Activated CD4-positive, CD25-positive, alpha-beta regulatory T cell treated with anti-CD3 and anti-CD28 coated beads, Interleukin-2, amount 50 U/mL, for 16 hours (primary cell): ENCODE data around the gene HOXB13.

ENCODE experiments used
- DNase-seq: peaks from one replicate; pipeline ENCODE4 v3.0.0-alpha.2; 2020; ENCODE audit warnings: low read depth, low spot score

HOXB13 gene

DNA sequence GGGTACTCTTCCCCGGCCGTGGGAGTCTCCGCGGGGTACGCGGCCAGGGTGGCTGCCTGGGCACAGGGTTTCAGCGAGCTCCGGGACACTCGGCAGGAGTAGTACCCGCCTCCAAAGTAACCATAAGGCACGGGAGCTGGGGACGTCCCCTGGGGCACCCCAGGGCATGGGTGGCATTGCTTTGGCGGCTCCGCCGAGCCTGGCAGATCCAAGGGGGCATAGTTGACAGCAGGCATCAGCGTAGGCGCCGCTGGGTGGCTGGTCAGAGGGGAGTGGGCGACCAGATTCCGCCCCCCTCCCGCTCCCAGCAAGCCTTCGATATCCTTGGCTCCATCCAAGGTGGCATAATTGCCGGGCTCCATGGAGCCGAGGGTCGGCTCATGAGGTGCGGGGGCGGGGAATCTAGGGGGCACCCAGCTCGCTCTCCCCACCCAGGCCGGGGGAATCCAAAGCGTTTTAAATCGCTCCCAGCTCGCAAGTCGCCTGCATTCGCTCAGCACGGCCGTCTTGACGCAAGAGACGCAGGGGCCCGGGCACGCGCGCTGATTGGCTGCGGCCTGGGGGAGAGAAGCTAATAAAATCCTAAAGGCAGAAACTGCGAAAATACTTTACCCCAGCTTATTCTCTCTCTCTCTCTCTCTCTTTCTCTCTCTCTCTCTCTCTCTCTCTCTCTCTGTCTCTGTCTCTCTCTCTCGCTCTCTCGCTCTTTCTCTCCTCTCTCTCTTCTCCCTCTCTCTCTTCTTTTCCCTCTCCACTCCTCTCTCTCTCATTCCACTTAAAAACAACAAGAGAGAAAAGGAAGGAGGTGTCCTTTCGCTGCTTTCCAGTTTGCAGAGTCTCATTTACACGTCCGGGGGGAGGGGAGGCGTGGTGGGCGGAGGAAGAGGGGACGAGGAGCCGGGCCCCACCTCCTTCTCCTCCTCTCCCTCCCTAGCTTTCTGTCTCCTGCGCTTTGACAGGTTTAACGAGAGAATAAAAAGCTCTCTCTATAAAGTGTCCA is at the start of gene HOXB13:
HOXB13 (minus strand) TSS at position 519 of the 1,000 bp plus-strand sequence; CDS start at position 362, 157 bp downstream.
- no peak for DNase-seq

DNA sequence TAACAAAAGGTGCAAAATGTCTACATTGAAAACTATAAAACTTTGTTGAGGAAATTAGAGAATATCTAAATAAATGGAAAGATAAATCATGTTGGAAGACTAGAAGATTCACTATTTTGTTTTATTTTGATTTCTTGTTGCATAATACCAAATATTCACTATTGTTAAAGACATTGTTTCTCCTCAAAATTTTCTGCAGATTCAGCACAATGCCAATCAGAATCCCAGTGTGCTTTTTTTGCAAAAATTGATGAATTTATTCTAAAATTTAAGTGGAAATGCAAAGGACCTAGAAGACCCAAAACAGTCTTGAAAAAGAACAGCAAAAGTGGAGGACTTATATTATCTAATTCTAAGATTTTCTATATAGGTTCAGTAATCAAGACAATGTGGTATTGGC is 48.1 kb upstream of the HOXB13 start:
- no peak for DNase-seq

DNA sequence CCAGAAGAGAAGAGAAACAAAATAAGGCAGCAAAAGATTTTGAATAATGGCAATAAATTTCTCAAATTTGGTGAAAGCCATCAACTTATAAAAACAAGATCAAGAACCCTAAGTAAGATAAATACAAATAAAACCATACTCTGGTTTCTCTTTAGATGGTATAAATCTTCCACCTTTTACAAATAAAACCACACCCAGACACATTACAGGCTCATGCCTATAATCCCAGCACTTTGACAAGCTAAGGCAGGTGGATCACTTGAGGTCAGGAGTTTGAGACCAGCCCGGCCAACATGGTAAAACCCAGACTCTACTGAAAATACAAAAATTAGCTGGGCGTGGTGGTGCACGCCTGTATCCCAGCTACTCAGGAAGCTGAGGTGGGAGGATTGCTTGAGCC is 44.7 kb upstream of the HOXB13 start:
- no peak for DNase-seq

DNA sequence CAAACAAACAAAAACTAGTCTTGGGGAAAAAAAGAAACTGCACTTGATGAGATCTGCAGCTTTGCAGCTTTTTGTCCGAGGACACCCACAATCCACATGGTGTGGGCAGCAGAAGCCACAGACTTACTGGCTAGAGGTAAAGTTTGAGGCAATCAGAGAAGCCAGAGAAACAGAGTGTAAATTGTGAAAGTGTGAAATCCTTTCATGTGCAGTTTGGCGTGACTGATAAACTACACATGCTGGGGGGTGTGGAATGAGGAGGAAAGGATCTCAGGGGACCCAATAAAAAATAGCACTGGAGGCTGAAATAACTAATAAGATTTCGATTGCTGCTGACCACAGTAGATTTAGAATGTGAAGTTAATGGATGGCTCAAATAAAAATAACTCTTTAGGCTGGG is 42.4 kb upstream of the HOXB13 start:
- DNase-seq: no peak

DNA sequence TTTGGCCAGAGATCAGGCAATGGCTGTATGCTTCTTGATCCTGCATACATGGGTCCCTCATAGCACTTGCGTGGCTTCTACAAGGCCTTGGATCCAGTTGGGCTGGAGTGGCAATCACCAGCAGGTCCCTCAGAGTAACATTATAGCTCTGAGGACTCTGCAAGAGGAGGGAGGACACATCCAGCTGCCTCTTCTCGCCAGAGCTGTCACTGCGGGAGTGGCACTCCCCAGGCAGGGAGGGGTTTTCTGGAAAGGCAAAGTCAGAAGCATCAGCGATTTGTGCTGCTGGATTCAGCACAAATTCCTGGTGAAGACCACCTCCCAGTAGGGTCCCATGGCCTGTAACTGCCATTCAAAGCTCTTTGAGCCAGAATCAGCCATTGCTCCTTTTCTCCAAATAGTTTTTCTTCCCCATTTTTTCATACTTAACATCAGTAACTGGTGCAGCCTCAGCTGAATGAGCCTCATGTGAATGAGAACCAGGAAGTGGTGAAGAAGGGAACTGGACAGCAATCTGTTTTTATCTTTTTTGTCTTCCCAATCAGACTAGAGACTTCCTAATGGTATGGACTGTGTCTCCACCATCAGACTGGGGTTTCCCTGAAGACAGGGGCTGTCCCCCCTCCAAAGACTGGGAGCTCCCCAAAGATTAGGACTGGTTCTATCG is 40.6 kb upstream of the HOXB13 start:
- DNase-seq: no peak

DNA sequence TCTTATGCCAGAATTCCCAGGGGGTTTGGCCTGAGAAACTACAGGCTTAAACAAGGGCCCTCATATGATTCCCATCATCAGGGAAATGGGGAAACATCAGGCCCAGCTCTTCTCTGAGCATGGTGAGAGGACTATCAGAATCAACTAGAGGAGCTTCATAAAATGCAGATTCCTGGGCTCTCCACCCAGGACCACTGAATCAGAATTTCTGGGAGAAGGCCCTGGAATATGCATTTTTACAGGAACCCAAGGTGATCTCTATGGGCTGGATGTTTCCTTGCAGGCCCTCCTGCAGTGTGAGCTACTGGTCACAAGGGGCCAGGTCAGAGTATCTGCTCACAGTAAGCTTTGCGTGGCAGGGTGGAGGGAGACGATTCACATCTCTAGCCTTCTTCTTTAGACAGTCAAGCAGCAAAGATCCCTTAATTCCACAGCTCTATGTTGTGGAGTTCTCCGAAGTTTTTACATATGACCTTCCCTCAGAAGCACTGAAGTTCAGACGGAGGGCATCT is 38.8 kb upstream of the HOXB13 start:
- no peak for DNase-seq

DNA sequence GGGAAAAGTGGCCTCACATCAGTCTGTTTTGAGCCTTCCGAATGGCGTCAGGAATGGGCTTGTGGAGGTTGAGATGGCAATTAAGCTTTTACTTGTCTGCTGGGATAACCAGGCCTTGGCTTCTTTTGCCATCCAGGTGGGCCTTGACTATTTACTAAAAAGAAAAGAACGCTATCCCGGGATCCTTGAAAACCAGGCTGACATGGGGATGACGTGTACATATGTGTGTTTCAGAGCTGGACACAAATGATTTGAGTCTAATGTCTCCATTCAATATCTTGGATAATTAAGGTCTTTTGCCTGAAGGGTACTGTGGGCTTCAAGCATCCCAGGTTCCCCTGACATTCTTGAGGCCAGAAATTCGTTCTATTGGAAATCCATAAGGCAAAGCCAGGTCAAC is 32.6 kb upstream of the HOXB13 start:
- DNase-seq: no peak

DNA sequence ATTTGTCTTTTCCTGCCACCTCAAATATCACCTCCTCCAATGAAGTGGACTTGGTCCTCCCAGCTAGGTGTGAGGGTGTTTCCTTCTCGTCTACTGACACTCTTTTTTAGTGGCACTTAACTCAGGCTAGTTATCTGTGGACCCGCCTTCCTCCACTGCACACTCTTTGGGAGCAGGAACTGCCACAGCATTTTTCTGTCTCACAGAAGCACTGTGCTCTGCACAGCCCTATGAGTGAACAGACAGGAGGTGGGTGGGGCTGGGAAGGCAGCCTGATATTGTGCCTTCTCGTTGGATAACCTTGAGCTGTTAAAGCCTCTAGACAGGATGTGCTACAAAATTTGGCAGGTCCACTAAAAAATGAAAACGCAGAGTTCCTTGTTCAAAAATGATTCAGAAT is 31.9 kb upstream of the HOXB13 start:
- DNase-seq: no peak

DNA sequence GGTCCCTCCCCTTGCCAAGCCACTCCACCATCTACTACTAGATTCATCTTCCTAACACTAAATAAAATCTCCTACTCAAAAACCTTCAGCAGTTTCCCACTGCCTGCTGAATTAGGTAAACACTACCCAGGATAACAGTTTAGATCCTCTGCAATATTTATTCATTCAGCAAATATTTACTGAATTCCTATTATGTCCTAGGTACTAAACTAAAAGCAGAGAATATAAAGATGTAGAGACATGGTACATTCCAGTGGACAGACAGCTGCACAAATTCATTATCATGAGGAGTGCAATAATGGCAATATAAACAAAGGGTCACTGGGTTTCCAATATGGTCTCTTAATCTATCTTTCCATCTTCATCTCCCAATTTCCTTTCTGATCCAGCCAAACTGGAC is 30.7 kb upstream of the HOXB13 start:
- DNase-seq: no peak

DNA sequence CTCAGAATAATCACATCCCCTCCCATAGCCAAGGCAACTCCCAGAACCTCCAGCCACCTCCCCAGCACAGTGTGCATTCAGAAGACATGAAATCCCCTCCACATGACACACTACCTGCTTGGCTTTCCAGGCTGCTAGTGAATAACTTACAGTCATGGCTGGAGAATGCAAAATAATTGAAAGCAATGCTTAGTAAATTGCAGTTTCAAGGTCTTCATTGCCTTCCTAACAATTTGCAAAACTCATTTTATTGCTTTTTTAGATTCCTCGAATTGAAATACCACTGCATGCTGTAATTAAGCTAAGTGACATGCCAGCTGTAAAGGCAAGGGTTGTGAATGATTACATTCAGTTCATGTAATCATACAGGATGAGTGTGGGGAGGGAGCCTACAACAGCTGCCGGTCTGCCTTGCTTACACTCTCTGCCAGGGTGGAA is 29.0 kb upstream of the HOXB13 start:
- DNase-seq: no peak

DNA sequence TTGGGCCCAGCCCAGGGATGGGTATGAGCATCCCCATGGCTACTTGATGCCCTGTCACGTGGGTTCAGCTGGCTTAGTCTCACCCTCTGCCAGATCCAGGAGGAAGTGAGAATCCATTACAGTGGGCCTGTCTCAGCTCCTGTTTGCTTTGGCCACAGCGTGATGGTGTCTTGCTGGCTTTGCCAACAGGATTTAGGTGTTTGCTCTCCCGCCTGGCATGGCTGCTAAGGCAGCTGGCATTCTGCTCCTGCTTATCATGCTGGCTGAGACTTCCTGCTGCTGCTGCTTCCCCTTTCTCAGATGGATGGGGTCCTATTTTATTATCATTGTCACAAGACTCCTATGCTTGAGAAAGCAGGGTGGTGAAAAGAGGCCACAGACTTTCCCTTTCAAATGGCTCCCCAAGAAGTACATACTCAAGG is 28.3 kb upstream of the HOXB13 start:
- DNase-seq: no peak

DNA sequence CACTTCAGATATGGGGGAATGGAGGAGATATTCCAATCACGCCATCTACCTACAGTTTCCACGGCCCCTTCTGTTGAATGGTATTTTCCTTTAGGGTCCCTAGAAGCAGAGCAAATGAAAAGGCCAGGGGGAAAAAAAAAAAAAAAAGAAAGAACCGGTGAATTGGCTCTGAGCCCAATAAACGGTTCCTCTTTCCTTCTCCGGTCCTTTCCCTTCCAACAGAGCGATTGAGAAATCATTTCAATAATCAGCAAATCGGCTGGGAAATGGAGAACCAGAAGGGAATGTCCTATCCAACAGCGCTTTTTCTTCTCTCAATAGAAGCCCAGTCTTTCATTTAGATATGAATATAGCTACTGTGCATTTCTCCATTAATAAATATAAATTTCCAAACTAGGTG is 26.8 kb upstream of the HOXB13 start:
- no peak for DNase-seq

DNA sequence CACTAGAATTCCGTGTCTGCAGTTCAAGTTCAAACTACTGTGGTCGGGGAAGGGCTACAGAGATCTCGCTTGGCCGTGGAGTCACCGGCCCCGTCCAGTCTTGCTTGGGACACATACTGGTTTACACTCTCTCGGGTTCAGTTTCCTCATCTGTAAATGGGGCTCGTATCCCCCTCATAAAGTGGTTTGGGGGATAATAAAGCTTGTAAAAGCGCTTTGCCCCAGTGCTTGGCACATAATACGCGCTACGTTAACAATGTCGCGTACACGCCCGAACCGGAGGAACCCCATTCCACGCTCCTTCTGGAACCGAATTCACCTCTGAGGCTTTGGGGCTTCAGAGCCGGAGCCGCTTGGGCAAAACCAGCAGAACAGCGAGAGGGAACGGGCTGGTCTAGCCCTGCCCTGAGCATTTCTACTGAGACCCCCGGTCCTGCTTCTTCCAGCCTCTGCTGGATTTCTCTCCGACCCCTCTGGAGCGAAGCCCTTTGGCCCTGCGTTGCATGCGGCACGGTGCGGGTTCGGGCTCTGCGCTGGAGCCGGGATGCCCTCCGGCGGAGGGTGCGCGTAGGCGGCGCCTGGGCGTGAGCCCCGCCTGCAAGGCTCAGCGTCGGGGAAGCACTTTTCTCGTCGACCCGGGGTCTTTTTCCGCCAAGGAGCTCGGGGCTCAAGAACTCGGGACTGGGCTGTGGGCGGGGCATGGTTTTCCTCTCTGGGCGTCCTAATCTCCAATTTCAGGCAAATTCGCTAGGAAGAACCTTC is 26.1 kb upstream of the HOXB13 start:
- DNase-seq: no peak

DNA sequence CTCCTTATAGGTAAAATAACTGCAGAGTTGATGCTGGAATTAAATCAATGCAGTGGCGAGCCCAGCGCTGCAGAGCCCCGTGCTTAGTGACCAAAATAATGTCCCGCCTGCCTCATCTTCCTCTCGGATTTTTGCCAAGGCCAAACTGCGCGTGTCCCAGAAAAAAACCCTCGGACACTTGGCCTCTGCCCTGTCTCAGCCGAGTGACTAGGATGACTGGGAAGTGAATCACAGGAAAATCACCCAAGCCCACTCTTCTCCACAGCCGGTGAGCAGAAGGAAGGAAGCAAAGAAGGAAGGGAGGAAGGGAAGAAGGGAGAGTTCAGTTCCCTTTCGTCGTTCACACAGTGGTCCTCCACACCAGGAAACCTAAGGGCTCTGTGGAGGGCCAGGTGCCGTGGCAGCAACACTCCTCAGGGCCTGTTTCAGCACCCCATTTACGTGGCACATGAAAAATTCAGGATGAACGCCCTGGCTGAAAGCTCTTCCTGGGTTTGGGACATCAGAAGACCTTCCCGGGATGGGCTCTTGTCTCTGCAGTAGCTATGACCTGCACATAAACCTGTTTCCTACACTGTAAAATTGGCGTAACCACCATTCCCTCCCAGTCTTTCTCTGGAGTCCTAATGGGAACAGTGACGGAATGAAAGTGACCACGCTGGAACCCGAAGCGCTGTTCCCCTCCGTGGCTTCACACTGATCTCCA is 25.4 kb upstream of the HOXB13 start:
- DNase-seq: no peak

DNA sequence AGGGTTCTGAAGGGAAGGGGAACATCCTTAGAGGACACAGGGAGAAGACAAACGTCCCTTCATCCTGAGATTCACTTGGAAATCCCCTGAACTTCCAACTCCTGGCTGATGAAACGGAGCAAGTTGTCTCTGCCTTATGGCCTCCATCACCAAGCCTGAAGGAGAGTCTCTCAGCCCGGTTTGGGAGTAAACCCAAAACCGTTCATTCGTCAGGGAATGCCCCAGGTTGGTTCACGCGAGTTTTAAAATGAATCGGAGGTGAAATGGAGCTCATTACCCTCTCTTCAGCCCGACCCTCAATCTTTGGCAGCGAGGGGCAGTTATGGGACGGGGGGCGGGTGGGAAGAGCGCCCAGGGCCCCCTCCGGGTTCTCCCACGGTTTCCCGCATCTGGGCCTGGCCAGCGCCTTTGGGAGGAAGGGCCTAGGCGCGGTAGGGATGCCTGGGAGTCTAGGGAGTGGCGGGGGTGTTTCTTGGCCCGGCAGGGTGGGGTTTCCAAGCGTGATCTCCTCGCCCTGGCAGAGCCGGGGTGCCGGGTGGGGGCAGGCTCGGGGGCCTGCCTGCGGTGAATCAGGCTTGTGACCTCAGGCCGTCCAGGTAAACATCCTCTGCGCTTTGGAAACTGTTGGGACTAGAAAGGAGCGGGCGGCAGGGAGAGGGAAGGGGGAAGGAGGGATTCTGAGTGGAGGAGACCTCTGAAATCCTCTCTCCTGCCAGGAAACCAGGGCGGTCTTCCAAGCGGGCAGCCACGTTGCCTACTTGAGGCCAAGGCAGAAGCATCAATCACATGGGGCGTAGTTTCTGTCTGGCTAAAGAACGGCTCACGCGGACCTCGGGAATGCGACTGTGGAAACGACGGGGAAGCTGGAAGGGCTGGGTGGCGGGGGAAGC is 24.1 kb upstream of the HOXB13 start:
- DNase-seq: no peak

DNA sequence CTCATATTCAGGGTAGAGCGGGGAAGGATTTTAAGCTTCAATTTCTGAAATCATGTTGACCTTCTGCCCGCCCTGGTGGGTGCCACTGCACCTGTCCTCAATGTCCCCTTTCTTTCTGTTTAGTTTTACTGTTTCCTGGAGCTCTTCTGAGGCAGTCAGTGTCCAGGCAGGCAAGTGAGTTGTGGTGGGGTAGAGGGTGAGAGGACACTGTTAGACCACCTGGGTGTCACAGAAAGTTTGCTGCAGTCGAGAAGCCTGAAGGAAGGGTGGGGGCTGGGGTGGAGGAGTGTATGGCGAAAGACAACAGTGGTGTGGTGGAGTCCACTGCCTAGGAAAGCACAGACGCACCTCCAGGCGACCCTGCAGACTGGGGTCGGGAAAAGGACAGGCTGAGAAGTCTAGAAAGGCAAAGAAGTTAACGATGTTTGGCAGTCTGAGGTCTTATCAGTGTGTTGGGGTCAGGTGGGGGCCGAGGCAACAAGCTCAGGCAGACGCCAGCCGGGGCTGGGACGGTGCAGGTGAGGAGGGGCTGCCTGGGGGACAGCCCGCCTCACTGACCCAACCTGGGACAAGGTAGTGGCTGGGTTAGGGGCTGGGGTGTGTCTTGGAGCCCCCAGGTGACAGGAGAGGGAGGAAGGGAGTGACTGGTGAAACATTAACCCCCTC is 23.3 kb upstream of the HOXB13 start:
- DNase-seq: no peak

DNA sequence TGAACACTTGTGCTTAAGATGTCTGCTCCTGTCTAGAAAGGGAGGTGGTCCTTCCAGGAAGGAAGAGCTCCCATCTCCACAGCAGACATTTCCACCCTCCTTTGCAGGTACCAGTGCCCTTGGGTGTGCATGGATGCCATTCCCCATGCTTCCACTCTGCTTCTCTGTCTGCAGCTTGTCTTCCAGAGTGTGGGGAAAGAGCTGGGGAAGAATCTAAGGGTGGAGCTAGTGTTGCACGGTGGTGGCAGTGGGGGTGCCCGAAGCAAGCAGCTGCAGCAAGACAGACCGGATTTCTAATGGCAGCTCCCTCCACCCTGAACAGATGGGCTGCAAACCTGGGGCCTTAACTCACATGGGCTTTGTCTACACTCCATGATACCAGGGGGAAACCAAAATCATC is 22.6 kb upstream of the HOXB13 start:
- no peak for DNase-seq

DNA sequence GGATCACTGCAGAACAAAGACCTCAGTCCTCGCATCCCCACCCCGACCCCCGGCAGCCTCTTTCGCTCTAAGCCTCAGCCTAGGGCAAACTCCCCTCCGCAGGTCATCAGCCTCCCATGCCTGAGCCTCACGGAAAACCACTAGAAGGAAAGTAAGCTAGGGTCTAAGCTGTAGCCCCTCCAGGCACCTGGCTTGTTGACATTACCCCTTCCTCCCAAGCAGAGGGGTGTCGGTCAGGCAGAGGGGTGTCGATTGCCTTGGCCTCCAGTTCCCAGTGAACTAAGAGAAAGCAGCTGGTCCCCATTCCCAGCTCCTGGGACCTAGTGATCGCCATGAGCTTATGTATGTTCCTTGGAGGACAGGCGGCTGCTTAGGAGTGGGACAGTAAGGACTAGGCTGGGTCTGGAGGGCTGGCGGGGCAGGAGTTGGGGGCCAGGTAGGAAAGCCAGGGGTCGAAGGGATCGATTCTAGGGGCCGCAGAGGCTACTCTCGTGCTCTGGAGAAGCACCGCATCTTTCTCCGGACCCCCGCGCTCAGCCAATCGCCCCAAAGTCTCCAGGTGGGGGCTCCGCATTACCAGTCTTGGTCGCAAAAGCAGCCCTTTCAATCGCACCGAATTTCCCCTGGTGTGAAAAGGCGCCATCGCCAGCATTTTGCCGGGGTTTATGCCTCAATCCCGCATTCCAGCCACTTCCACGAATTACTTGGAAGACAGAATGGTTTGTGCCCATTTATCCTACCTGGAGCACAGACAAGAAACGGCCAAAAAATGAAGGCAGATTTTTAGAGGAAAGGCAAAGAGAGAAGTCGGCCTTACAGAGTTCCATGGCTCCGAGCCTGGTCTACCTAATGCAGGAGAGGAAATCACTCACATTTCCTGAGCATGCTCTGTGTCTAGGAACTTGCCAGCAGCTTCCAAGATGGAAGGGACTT is 21.3 kb upstream of the HOXB13 start:
- DNase-seq: no peak
